IMR-90 (cell line): Measurements from ENCODE around the gene XCL1. TPM values are rescaled to one million over a fixed set of nuclear protein-coding genes. Genes with fewer than 3 reads are reported as not detected.

Source experiments
- ATAC-seq: fragments of 200-7000 bp; cut with Tn5 transposase; 2 replicates; pipeline ENCODE4 v1.9.1; 2020; ENCODE audit warnings: low read depth, mild to moderate bottlenecking, moderate library complexity
- BruUV-seq: library from RNA; stranded (reverse); fragments of 400-500 nt; replicated peaks from 2 replicates; lab custom pipeline; 2021; lab: Mats Ljungman, UMichigan
- CTCF ChIA-PET: fragments of 300-600 bp; formaldehyde crosslinking; extraction: SDS; loops from one replicate; lab custom pipeline; 2021; ENCODE audit warnings: antibody characterized with exemption; lab: Yijun Ruan, JAX
- POLR2A ChIA-PET: fragments of 300-600 bp; sonication (Branson Sonifier 250); formaldehyde crosslinking; loops from one replicate; lab custom pipeline; 2022; ENCODE audit warnings: antibody characterized with exemption; ENCODE audit not compliant: unreplicated experiment; lab: Charles Lee
- DNase-seq: peaks from one replicate; pipeline ENCODE4 v3.0.0; 2013
- H2AFZ ChIP-seq: replicated peaks from 2 replicates; pipeline ENCODE3; 2013; ENCODE audit warnings: low read length, mild to moderate bottlenecking; ENCODE audit not compliant: poor library complexity
- H2AK5ac ChIP-seq: 2 replicates; pipeline ENCODE4 v1.6.1; 2013; ENCODE audit warnings: low read depth, low read length, inconsistent platforms
- H2AK9ac ChIP-seq: replicated peaks from 2 replicates; pipeline ENCODE3; 2013; ENCODE audit warnings: mild to moderate bottlenecking, low read depth, low read length, moderate library complexity; ENCODE audit not compliant: poor library complexity
- H2BK120ac ChIP-seq: 2 replicates; pipeline ENCODE4 v1.6.1; 2013; ENCODE audit warnings: low read depth, low read length, inconsistent platforms
- H2BK15ac ChIP-seq: 3 replicates; pipeline ENCODE4 v1.6.1; 2013; ENCODE audit warnings: low read depth, low read length, inconsistent platforms
- H2BK20ac ChIP-seq: 2 replicates; pipeline ENCODE4 v1.6.1; 2013; ENCODE audit warnings: low read depth, mild to moderate bottlenecking, inconsistent platforms, low read length, moderate library complexity
- H2BK5ac ChIP-seq: 2 replicates; pipeline ENCODE4 v1.6.1; 2013; ENCODE audit warnings: mild to moderate bottlenecking, low read depth, low read length, inconsistent platforms; ENCODE audit not compliant: poor library complexity, severe bottlenecking
- H3K14ac ChIP-seq: replicated peaks from 2 replicates; pipeline ENCODE4 v1.6.1; 2013; ENCODE audit warnings: low read depth, low read length, inconsistent platforms
- H3K18ac ChIP-seq: 2 replicates; pipeline ENCODE4 v1.6.1; 2013; ENCODE audit warnings: low read depth, low read length, control low read depth
- H3K23ac ChIP-seq: 2 replicates; pipeline ENCODE4 v1.6.1; 2013; ENCODE audit warnings: low read depth, low read length, inconsistent platforms
- H3K27ac ChIP-seq: 2 replicates; pipeline ENCODE4 v1.5.1; 2013; ENCODE audit warnings: mild to moderate bottlenecking, control low read depth, low read length; ENCODE audit not compliant: insufficient read depth
- H3K27me3 ChIP-seq: 2 replicates; pipeline ENCODE4 v1.6.1; 2013; ENCODE audit warnings: low read length; ENCODE audit not compliant: control insufficient read depth, insufficient read depth
- H3K36me3 ChIP-seq: 2 replicates; pipeline ENCODE4 v1.6.1; 2013; ENCODE audit warnings: low read length, mixed read lengths; ENCODE audit not compliant: control insufficient read depth, insufficient read depth
- H3K4ac ChIP-seq: 2 replicates; pipeline ENCODE4 v1.6.1; 2013; ENCODE audit warnings: low read depth, low read length, inconsistent platforms
- H3K4me1 ChIP-seq: 2 replicates; pipeline ENCODE4 v1.6.1; 2013; ENCODE audit warnings: low read length, mixed read lengths; ENCODE audit not compliant: control insufficient read depth, insufficient read depth
- H3K4me2 ChIP-seq: 2 replicates; pipeline ENCODE4 v1.6.1; 2013; ENCODE audit warnings: low read depth, mild to moderate bottlenecking, control low read depth, low read length, moderate library complexity
- H3K4me3 ChIP-seq: 2 replicates; pipeline ENCODE4 v1.5.1; 2013; ENCODE audit warnings: low read depth, mild to moderate bottlenecking, control low read depth, low read length, moderate library complexity; ENCODE audit not compliant: insufficient read depth
- H3K56ac ChIP-seq: 2 replicates; pipeline ENCODE4 v1.6.1; 2013; ENCODE audit warnings: low read length, inconsistent platforms; ENCODE audit not compliant: insufficient read depth; ENCODE audit errors: extremely low read depth
- H3K79me1 ChIP-seq, 2 experiments: 2 replicates each; pipeline ENCODE4 v1.6.1; 2013; ENCODE audit warnings: low read length in 2 of 2, inconsistent platforms in 1 of 2, low read depth in 1 of 2
- H3K9ac ChIP-seq: 2 replicates; pipeline ENCODE4 v1.6.1; 2013; ENCODE audit warnings: low read depth, low read length, control low read depth
- H3K9me1 ChIP-seq: 2 replicates; pipeline ENCODE4 v1.6.1; 2013; ENCODE audit warnings: low read length, inconsistent platforms; ENCODE audit not compliant: insufficient read depth
- H3K9me3 ChIP-seq: 2 replicates; pipeline ENCODE4 v1.6.1; 2013; ENCODE audit warnings: low read length; ENCODE audit not compliant: control insufficient read depth, insufficient read depth
- H4K20me1 ChIP-seq: 2 replicates; pipeline ENCODE4 v1.6.1; 2013; ENCODE audit warnings: low read length, inconsistent platforms; ENCODE audit not compliant: insufficient read depth
- H4K5ac ChIP-seq: 2 replicates; pipeline ENCODE4 v1.6.1; 2013; ENCODE audit warnings: mild to moderate bottlenecking, low read depth, low read length, control low read depth
- H4K8ac ChIP-seq, 2 experiments: 2 replicates each; pipeline ENCODE4 v1.6.1; 2013; ENCODE audit warnings: low read depth in 2 of 2, low read length in 2 of 2, control low read depth in 1 of 2, inconsistent platforms in 1 of 2
- H4K91ac ChIP-seq: 2 replicates; pipeline ENCODE4 v1.6.1; 2013; ENCODE audit warnings: low read depth, low read length, inconsistent platforms; ENCODE audit not compliant: insufficient read depth
- MAZ ChIP-seq: IDR thresholded peaks from 2 replicates; pipeline ENCODE4 v1.6.1; 2012; ENCODE audit warnings: low read depth, mild to moderate bottlenecking, low read length, improper control_type of control experiment, moderate library complexity, borderline replicate concordance
- MXI1 ChIP-seq: IDR thresholded peaks from 2 replicates; pipeline ENCODE4 v1.6.1; 2012; ENCODE audit warnings: low read depth, mild to moderate bottlenecking, low read length, moderate library complexity, borderline replicate concordance
- POLR2A ChIP-seq: IDR thresholded peaks from 2 replicates; pipeline ENCODE4 v1.6.1; 2012; ENCODE audit warnings: mild to moderate bottlenecking, low read depth, low read length
- WGBS, 2 experiments: methylation state at CpG; one replicate each; pipeline versions ENCODE4 v1.1.5 to v1.1.7; 2013; ENCODE audit warnings: missing lambda C conversion rate in 2 of 2; ENCODE audit not compliant: insufficient read length in 1 of 2; ENCODE audit errors: extremely low coverage in 2 of 2; 5-methylcytosine and 5-hydroxymethylcytosine counted together
- dilution Hi-C: fragments of 300-500 bp; cut with HindIII; formaldehyde crosslinking; loops from one replicate; pipeline ENCODE4 v1.14.3; 2018; ENCODE audit warnings: low sequenced_read_pairs; ENCODE audit not compliant: unreplicated experiment
- in situ Hi-C: fragments of 300-500 bp; cut with MboI; formaldehyde crosslinking; loops from 3 replicates; pipeline ENCODE4 v1.14.3; 2019; ENCODE audit warnings: low sequenced_read_pairs, inconsistent platforms, mixed read lengths
- intact Hi-C: fragments of 100-400 bp; cut with micrococcal nuclease; formaldehyde crosslinking; loops from 2 replicates; pipeline ENCODE4 v1.10.0; 2022
- polyA plus RNA-seq, 3 experiments: library from polyadenylated mRNA; depleted of rRNA; stranded (reverse); fragments of >200 nt; gene quantifications; 2 replicates each; pipeline ENCODE4 v1.2.3, GENCODE V29; 2012; ENCODE audit warnings: low replicate concordance in 1 of 3
- total RNA-seq: library from RNA; depleted of rRNA; stranded (reverse); fragments of >200 nt; gene quantifications from 2 replicates; pipeline ENCODE4 v1.2.3, GENCODE V29; 2012

Gene XCL1
- total and polyA plus RNA-seq, 2 of the 4 experiments (the other 2 are of a cell fraction), result not detected

DNA sequence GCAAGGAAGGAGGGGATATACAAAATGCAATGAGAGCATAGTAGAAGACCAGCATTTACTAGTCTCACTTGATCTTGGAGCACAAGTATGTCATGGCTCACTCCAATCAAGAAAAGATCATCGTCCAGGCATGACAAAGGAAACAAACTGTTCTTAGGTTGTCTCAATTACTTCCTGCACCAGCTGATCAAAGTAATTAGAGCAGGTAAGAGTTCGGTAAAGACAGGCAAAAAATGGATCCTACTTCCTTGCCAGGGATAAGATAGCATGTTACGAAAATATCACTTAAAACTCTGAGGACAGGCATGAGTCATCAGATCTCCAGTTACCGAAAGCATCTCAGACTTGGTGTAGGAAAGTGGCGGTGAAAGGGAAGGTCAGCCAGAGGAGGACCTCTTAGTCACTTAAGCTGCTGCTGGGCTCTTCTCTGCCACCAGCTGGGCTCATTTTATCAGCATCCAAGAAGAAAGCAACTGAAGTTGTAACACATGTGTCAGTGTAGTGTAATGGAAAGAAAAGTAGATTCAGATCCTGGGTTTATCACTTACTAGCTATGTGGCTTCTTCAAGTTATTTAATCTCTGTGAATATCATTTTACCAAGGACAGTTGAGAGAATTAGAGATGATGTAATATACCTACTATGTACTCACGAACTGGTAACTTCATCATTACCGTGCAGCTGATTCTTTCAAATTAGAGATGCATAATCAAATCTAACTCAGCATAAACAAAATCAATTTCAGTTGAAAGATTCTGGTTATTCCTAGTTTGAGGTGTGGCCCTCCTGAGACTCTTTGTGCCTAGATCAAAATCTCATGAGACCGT lies 46.8 kb downstream of the XCL1 start:
- TF ChIP-seq MAZ (no peak), POLR2A (no peak), MXI1 (no peak)
- peak; percentile 30 for DNase-seq
- Histone ChIP-seq H3K4me3 (no peak overlapping the region), H2BK5ac (no peak overlapping the region), H2AK9ac (no peak overlapping the region), H2BK120ac (no peak overlapping the region), H2BK20ac (no peak overlapping the region), H4K20me1 (no peaks in the 10 kb centered on the region), H2BK15ac (no peak overlapping the region), H4K91ac (no peak overlapping the region), H2AK5ac (no peak overlapping the region), H3K9ac (no peak overlapping the region), H3K9me3 (no peaks in the 10 kb centered on the region), H3K27ac (no peak overlapping the region), H3K36me3 (no peaks in the 10 kb centered on the region), H3K18ac (no peak overlapping the region), H3K4me1 (no peaks in the 10 kb centered on the region), H3K56ac (no peak overlapping the region), H4K8ac (no peak overlapping the region), H3K79me1 (no peaks in the 10 kb centered on the region), H3K9me1 (no peaks in the 10 kb centered on the region), H3K4ac (no peak overlapping the region), H4K5ac (no peak overlapping the region), H3K14ac (no peak overlapping the region), H3K27me3 (no peaks in the 10 kb centered on the region), H2AFZ (no peak overlapping the region), H3K4me2 (no peak overlapping the region), H3K23ac (no peak overlapping the region)
- ChIA-PET CTCF (interaction anchor here (0.6 kb wide), 1 partner anchor 10 kb away, joined by 3 read pairs; no protein-coding TSS in a partner anchor), POLR2A (no interaction called here)
- intact Hi-C loops (no loop called here), dilution Hi-C loops (no loop called here), in situ Hi-C loops (no loop called here)
- WGBS, 2 experiments, result 80% methylated on average over 1 of the region's 8 CpGs; no CpG with 5 or more reads in 1 of the 2 experiments
- ATAC-seq, result no peak
- no TSS peak for BruUV-seq
